Activated CD8-positive, alpha-beta T cell treated with anti-CD3 and anti-CD28 coated beads, Interleukin-2, amount 10 ng/mL, durations not matched to agents 7 days and 5 days (primary cell): ENCODE data around the gene DCDC2B. TPM values are rescaled to one million over a fixed set of nuclear protein-coding genes. Genes with fewer than 3 reads are reported as not detected.
"Not testable (repeated sequence)": the region's sequence is repeated elsewhere in the genome, so short reads cannot be mapped to it uniquely, and the experiment has no call there.

ENCODE experiments used
- ATAC-seq: fragments of 150-1000 bp; cut with Tn5 transposase; one replicate; pipeline ENCODE4 v1.10.0; 2021; ENCODE audit warnings: moderate library complexity
- CTCF ChIA-PET: fragments of 350-600 bp; sonication (Branson Sonifier 250); formaldehyde crosslinking; loops from one replicate; lab custom pipeline; 2021; ENCODE audit warnings: antibody characterized with exemption; lab: Charles Lee
- POLR2A ChIA-PET: fragments of 350-600 bp; sonication (Branson Sonifier 250); formaldehyde crosslinking; loops from one replicate; lab custom pipeline; 2021; ENCODE audit warnings: antibody characterized with exemption; lab: Charles Lee
- DNase-seq: peaks from one replicate; pipeline ENCODE4 v3.0.0-alpha.2; 2020
- H3K27ac Mint-ChIP-seq: one replicate; pipeline ENCODE4 v1.8.0; 2021; ENCODE audit warnings: mild to moderate bottlenecking, mixed read lengths
- H3K27me3 Mint-ChIP-seq: one replicate; pipeline ENCODE4 v1.8.0; 2021; ENCODE audit warnings: low read depth, mixed read lengths
- H3K36me3 Mint-ChIP-seq: one replicate; pipeline ENCODE4 v1.8.0; 2021; ENCODE audit warnings: low read depth, mixed read lengths
- H3K4me1 Mint-ChIP-seq: one replicate; pipeline ENCODE4 v1.8.0; 2021; ENCODE audit warnings: low read depth, mixed read lengths
- H3K4me3 Mint-ChIP-seq: one replicate; pipeline ENCODE4 v1.8.0; 2021; ENCODE audit warnings: mild to moderate bottlenecking, mixed read lengths
- H3K9me3 Mint-ChIP-seq: one replicate; pipeline ENCODE4 v1.8.0; 2022; ENCODE audit warnings: mixed read lengths; ENCODE audit not compliant: insufficient read depth
- total RNA-seq, 2 experiments: library from RNA; stranded (reverse); gene quantifications; one replicate each; pipeline ENCODE4 v1.2.3, GENCODE V29; 2021

Gene DCDC2B
- total RNA-seq, 2 experiments from 2014 or later: not detected

GRCh38 chr1:32263236-32263593 is 54.3 kb downstream of the DCDC2B start:
- not testable (repeated sequence) for H3K27me3 Mint-ChIP-seq, ATAC-seq, H3K4me3 Mint-ChIP-seq, DNase-seq, H3K9me3 Mint-ChIP-seq
- CTCF ChIA-PET: interaction anchor here (0.7 to 4.2 kb wide), 3 partner anchors 7 to 24 kb away, joined by 3 to 19 read pairs (median 14); no protein-coding TSS in a partner anchor
- Mint-ChIP-seq H3K36me3 (peaks cover 44% of the 10 kb centered on the region), H3K27ac (peak overlapping the region; percentile 96), H3K4me1 (peaks cover 60% of the 10 kb centered on the region)
- POLR2A ChIA-PET: interaction anchor here (11.4 kb wide), 1 partner anchor 11 kb away, joined by 137 read pairs; the partner anchor contains the start of gene LCK

- Mint-ChIP-seq H3K27ac (peak overlapping the region; percentile 96), H3K27me3 (no peaks in the 10 kb centered on the region), H3K4me3 (peak overlapping the region; percentile 63), H3K9me3 (no peaks in the 10 kb centered on the region), H3K4me1 (peaks cover 59% of the 10 kb centered on the region), H3K36me3 (peaks cover 43% of the 10 kb centered on the region)
- ChIA-PET POLR2A (interaction anchor here (11.4 kb wide), 1 partner anchor 11 kb away, joined by 137 read pairs; the partner anchor contains the start of gene LCK), CTCF (interaction anchor here (3.5 to 4.2 kb wide), 2 partner anchors 8 to 15 kb away, joined by 14 to 19 read pairs; no protein-coding TSS in a partner anchor)
- ATAC-seq (peak; percentile 82), DNase-seq (peak; percentile 58)
Observed at GRCh38 chr1:32263744-32264143, 54.9 kb downstream of the DCDC2B start.

Other genes starting within 250 kb of the DCDC2B start
- gene KHDRBS1, start 195.2 kb upstream of the DCDC2B start, total RNA-seq: 100 to 1,000 TPM; 194 to 197 TPM
- 10 to 100 TPM; 32.6 to 36.2 TPM for gene TMEM39B, start 136.2 kb upstream of the DCDC2B start, total RNA-seq
- 10 to 100 TPM; 65.7 to 67.2 TPM for gene KPNA6, start 101.0 kb upstream of the DCDC2B start, total RNA-seq
- 10 to 100 TPM; 79.7 to 79.8 TPM for gene TXLNA, start 29.4 kb upstream of the DCDC2B start, total RNA-seq
- 10 to 100 TPM; 71.4 to 72.8 TPM for gene CCDC28B, start 8.5 kb upstream of the DCDC2B start, total RNA-seq
- 1 to 10 TPM; 6.1 to 6.3 TPM for gene IQCC, start 3.4 kb upstream of the DCDC2B start, total RNA-seq
- 10 to 100 TPM; 10.6 TPM for gene TMEM234, start 13.3 kb downstream of the DCDC2B start, total RNA-seq
- 100 to 1,000 TPM; 194 to 196 TPM for gene EIF3I, start 13.3 kb downstream of the DCDC2B start, total RNA-seq
- gene FAM167B, start 38.1 kb downstream of the DCDC2B start, total RNA-seq: under 1 TPM; 0.78 to 0.90 TPM
- gene LCK, start 42.2 kb downstream of the DCDC2B start, total RNA-seq: 100 to 1,000 TPM; 464 to 488 TPM
- gene HDAC1, start 83.0 kb downstream of the DCDC2B start, total RNA-seq: 100 to 1,000 TPM; 219 to 227 TPM
- gene MARCKSL1, start 127.1 kb downstream of the DCDC2B start, total RNA-seq: 10 to 100 TPM; 23.1 to 26.1 TPM
- gene FAM229A, start 153.4 kb downstream of the DCDC2B start, total RNA-seq: 1 to 10 TPM; 2.6 to 3.2 TPM
- under 1 TPM in 1 of 2 experiments, not detected in 1; 0.21 TPM for gene TSSK3, start 153.4 kb downstream of the DCDC2B start, total RNA-seq
- 10 to 100 TPM; 37.3 to 38.5 TPM for gene BSDC1, start 185.4 kb downstream of the DCDC2B start, total RNA-seq